ENCODE results near the gene MAGEA8. TPM values are rescaled to one million over a fixed set of nuclear protein-coding genes. Genes with fewer than 3 reads are reported as not detected.

The MAGEA8 gene
- total and polyA plus RNA-seq, 10 of the 15 experiments (the other 5 are each of a cell fraction or from before 2014, with no cell fraction given), result 0.06 to 0.20 (median 0.13) TPM; not detected in 7

- Histone ChIP-seq H3K79me2 (ENCODE audit: control insufficient read depth, insufficient read depth, low read length) (no peaks in the 10 kb centered on the region), H3K4me1 (ENCODE audit: control insufficient read depth, insufficient read depth, low read length) (no peaks in the 10 kb centered on the region), H3K4me2 (ENCODE audit: control insufficient read depth, insufficient read depth) (no peak overlapping the region), H3K27me3 (replicated peaks in 1 of 2; ENCODE audit: control insufficient read depth in 2 of 2, insufficient read depth in 2 of 2, low read length in 1 of 2) (no peaks in the 10 kb centered on the region), H3K4me3 (no peak overlapping the region), H3K9me3 (replicated peaks; ENCODE audit: control insufficient read depth, insufficient read depth, low read length) (no peaks in the 10 kb centered on the region; the same call in 2 of the 3 replicates), H3K27ac (ENCODE audit: control insufficient read depth, insufficient read depth) (no peak overlapping the region), H4K20me1 (ENCODE audit: control insufficient read depth, insufficient read depth) (no peaks in the 10 kb centered on the region), H2AFZ (ENCODE audit: control insufficient read depth, low read depth, low read length) (no peak overlapping the region), H3K9ac (ENCODE audit: control insufficient read depth, insufficient read depth, low read length) (no peak overlapping the region), H3K36me3 (ENCODE audit: control insufficient read depth in 2 of 2, insufficient read depth in 2 of 2, low read length in 1 of 2) (no peaks in the 10 kb centered on the region)
- BruUV-seq (replicated peaks), result no TSS peak
- ATAC-seq (no peak), DNase-seq (ENCODE audit: low read depth, low spot score) (no peak), FAIRE-seq (no peak)
- 44% methylated on average over 2 of the region's 2 CpGs for WGBS (ENCODE audit: insufficient coverage, insufficient replicate concordance, low lambda C conversion rate, missing lambda C conversion rate)
- in situ Hi-C loops (cut with MboI), result no loop called here
- intact Hi-C loops (cut with micrococcal nuclease; ENCODE audit: unreplicated experiment), result no loop called here
- RAD21 ChIA-PET (ENCODE audit: unreplicated experiment), result interaction anchor here (1.4 to 2.0 kb wide), 3 partner anchors 46 to 69 kb away, joined by 3 to 9 read pairs (median 5); partner anchors contain the start of gene EOLA2
- CTCF ChIA-PET, result interaction anchor here (0.7 to 1.7 kb wide), 4 partner anchors 18 to 101 kb away, joined by 3 to 12 read pairs (median 4); no protein-coding TSS in a partner anchor
- TF ChIP-seq NKRF (conservative IDR thresholded peaks at IDR 0.05) (no peak), HDGF (IDR thresholded peaks at IDR 0.05) (no peak), BRCA1 (IDR thresholded peaks at IDR 0.05; ENCODE audit: low read depth, low read length) (no peak), CUX1 (IDR thresholded peaks at IDR 0.05; ENCODE audit: insufficient replicate concordance, low read depth, low read length) (no peak)
- POLR2A ChIA-PET, result interaction anchor here (1.5 kb wide), 1 partner anchor 69 kb away, joined by 3 read pairs; no protein-coding TSS in a partner anchor
- SMC1A ChIA-PET (ENCODE audit: uncharacterized antibody, unreplicated experiment), result interaction anchor here (1.4 to 2.0 kb wide), 2 partner anchors 45 to 79 kb away, joined by 6 to 16 read pairs; no protein-coding TSS in a partner anchor
These were observed 9.6 kb upstream of the MAGEA8 start for GRCh38 chrX:149871433-149871832.
